K562 (cell line): ENCODE results near the gene MARK3.

Source experiments
- BHLHE40 ChIP-seq: IDR thresholded peaks from 2 replicates; pipeline ENCODE4 v1.6.1; 2011; ENCODE audit warnings: low read length, improper control_type of control experiment
- CBX8 ChIP-seq: fragments of 200-600 bp; sonication (generic); IDR thresholded peaks from 2 replicates; pipeline ENCODE4 v1.6.1; 2012; ENCODE audit warnings: borderline replicate concordance, mixed run types, low read depth, mild to moderate bottlenecking, moderate library complexity, mixed read lengths, low read length, control low read depth, inconsistent platforms; ENCODE audit not compliant: poor library complexity, severe bottlenecking; ENCODE audit errors: extremely low read depth
- CEBPB ChIP-seq: fragments of 450-650 bp; IDR thresholded peaks from 2 replicates; pipeline ENCODE4 v1.6.1; 2016; ENCODE audit warnings: missing genetic modification characterization, missing compliant biosample characterization
- FOSL1 ChIP-seq: fragments of 200-800 bp; sonication (Bioruptor generic); conservative IDR thresholded peaks from 2 replicates; pipeline ENCODE4 v1.6.1; 2016; ENCODE audit warnings: missing genetic modification characterization, missing compliant biosample characterization
- NRF1 ChIP-seq, 2 experiments: fragments of 450-650 bp; IDR thresholded peaks in 1 of 2; conservative IDR thresholded peaks in 1 of 2; 2 replicates each; pipeline ENCODE4 v1.6.1; 2014; ENCODE audit warnings: mild to moderate bottlenecking in 2 of 2
- POLR2AphosphoS5 ChIP-seq: IDR thresholded peaks from 2 replicates; pipeline ENCODE4 v1.6.1; 2011; ENCODE audit warnings: mild to moderate bottlenecking, low read depth, low read length, moderate library complexity; ENCODE audit not compliant: control insufficient read depth, insufficient read depth

GRCh38 chr14:103388664-103389063 lies 3.4 kb downstream of the MARK3 start:
- no peak for TF ChIP-seq CEBPB
- no peak for TF ChIP-seq POLR2AphosphoS5
- TF ChIP-seq NRF1 (conservative IDR thresholded peaks at IDR 0.05 in 1 of 2, IDR thresholded peaks at IDR 0.05 in 1 of 2), result no peak
- TF ChIP-seq FOSL1 (tag), result no peak
- no peak for TF ChIP-seq CBX8
- no peak for TF ChIP-seq BHLHE40
